Muscle of arm (tissue), 14 donors: ENCODE measurements around the gene CD79A. TPM values are rescaled to one million over a fixed set of nuclear protein-coding genes. Genes with fewer than 3 reads are reported as not detected.

Experiments used
- DNase-seq: peaks from one replicate; pipeline ENCODE4 v3.0.0-alpha.2; 2013
- long read RNA-seq, 11 donors: transcript quantifications; one replicate each; lab custom pipeline, GENCODE V29; 2026
- polyA plus RNA-seq, 12 donors: library from polyadenylated mRNA; unstranded; fragments of 120-200 nt; gene quantifications; one replicate each; pipeline ENCODE4 v1.2.1, GENCODE V29; 2013; ENCODE audit not compliant: insufficient read length in 12 of 12

The CD79A gene
- polyA plus RNA-seq, result 1 to 10 TPM in 1 of 12 donors, under 1 TPM in 9, not detected in 2; 0.48 to 9.8 (median 0.73) TPM
- long read RNA-seq, donor 1, result 0 reads
- long read RNA-seq, donor 2, result 0 reads
- long read RNA-seq, donor 3, result 0 reads
- long read RNA-seq, donor 4, result 0 reads
- long read RNA-seq, donor 5, result 0 reads
- long read RNA-seq, donor 6, result 0 reads
- long read RNA-seq, donor 7, partial matches to known transcripts, result 0 of 1 reads
- long read RNA-seq, donor 7, other reads (novel, unspliced or antisense), result 0 of 1 reads
- long read RNA-seq, donor 8, result 0 reads
- long read RNA-seq, donor 9, partial matches to known transcripts, result 0 of 1 reads
- long read RNA-seq, donor 9, other reads (novel, unspliced or antisense), result 0 of 1 reads
- long read RNA-seq, donor 10, result 0 reads
- long read RNA-seq, donor 11, result 0 reads

- no peak for DNase-seq
Measured at GRCh38 chr19:41876847-41877832, at the start of gene CD79A. CD79A (plus strand) TSS chr19:41877279; CDS start chr19:41877305, 26 bp downstream.

- DNase-seq, result no peak
Measured at GRCh38 chr19:41837981-41838708, 38.9 kb upstream of the CD79A start.

DNA sequence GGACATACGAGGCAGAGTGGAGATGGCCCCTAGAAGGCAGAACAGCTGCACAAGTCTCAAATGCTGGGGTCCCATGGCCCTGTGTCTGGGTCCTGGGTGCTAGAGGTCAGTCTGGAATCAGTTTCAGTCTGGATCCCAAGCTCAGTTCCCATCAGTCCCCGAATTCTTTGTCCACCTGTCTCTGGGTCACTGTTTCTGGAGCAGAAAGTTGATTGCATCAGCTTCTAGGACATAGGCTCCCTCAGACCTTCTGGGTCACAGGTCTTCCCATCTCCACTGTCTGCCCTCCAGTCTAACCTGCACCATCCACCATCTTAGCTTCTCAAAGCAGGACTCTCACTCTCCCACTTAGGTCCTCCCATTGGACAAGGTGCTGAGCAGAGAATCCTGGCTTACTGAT lies 37.9 kb upstream of the CD79A start:
- DNase-seq, result no peak

GRCh38 chr19:41843371-41843770 lies 33.7 kb upstream of the CD79A start:
- no peak for DNase-seq

- DNase-seq, result no peak
Measured at GRCh38 chr19:41844601-41845000, 32.5 kb upstream of the CD79A start, which contains the start of gene LYPD4. LYPD4 (minus strand) TSS chr19:41844683; CDS start chr19:41839285, 5,398 bp downstream.

- DNase-seq, result no peak
Measured at GRCh38 chr19:41845001-41845050, 32.3 kb upstream of the CD79A start, which contains the start of gene DMRTC2. DMRTC2 (plus strand) TSS chr19:41845042; CDS start chr19:41847429, 2,387 bp downstream.

DNA sequence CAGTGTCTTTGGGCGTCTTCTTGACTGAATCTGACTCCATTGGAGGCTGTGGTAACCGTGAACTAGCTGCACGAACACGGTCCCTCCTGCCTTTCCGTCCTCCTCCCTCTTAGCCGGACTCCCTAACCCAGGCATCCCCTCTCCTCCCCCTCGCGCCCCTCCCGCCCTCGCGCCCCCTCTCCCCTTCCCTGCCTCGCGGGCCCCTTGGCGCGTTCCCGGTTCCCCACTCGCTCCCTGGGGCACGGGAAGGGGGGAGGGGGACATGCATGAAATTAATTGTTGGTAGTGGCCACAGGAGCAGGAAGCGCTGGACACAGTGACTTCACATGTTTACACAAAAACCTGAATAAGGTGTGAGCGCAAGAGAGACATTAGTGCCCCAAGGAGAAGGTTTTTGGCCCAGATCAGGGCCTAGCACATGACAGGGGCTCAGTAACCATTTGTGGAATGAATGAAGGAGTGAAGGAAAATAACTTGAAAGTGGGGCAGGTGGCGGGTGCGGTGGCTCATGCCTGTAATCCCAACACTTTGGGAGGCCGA lies 32.0 kb upstream of the CD79A start:
- DNase-seq, result no peak

DNA sequence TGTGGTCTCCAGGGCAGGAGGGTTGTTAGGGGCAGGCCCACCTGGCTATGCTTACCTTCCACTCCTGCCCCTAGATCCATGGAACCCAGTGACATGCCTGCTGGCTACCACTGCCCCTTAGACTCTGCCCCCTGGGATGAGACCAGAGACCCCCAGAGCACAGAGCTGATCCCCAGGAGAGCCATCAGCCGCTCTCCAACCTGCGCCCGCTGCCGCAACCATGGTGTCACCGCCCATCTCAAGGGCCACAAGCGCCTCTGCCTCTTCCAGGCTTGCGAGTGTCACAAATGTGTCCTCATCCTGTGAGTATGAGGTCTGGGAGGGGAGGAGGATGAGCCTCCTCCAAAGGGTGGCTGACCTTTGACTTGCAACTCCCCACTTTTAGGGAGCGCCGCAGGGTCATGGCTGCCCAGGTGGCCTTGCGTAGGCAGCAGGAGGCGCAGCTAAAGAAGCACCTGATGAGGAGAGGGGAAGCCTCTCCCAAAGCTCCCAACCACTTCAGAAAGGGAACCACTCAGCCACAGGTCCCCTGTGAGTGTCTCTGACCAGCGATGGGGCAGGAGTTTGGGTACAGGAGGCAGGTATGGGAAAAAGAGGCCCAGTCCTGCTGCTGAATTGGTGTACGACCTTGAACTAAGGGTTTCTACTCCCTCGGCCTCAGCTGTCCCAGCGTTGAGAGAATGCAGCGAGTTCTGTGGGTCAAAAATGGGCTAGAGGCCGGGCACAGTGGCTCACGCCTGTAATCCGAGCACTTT lies 29.6 kb upstream of the CD79A start:
- DNase-seq, result no peak

GRCh38 chr19:41848666-41849065 lies 28.4 kb upstream of the CD79A start:
- no peak for DNase-seq

GRCh38 chr19:41849067-41849466 lies 28.0 kb upstream of the CD79A start:
- no peak for DNase-seq

DNA sequence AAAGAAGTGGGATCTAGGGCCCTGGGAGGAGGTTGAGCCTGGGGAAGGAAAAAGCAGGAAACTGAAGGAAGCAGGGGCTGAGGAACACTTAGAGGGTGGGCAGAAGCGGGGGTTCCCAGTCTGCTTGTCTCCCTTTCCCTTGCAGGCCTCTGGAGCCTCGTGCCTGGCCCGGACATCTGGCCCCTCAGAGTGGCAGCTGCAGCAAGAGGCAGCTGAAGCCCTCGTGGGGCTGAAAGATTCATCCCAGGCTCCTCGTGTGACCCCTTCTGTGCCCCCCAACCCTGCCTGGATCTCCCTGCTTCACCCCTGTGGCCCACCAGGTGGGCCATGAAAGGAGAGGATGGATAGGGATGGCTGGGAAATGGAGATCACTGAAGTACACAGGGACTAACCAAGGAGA lies 26.7 kb upstream of the CD79A start:
- DNase-seq, result no peak

GRCh38 chr19:41851456-41851855 lies 25.6 kb upstream of the CD79A start:
- no peak for DNase-seq

- no peak for DNase-seq
Measured at GRCh38 chr19:41853344-41853743, 23.7 kb upstream of the CD79A start.

DNA sequence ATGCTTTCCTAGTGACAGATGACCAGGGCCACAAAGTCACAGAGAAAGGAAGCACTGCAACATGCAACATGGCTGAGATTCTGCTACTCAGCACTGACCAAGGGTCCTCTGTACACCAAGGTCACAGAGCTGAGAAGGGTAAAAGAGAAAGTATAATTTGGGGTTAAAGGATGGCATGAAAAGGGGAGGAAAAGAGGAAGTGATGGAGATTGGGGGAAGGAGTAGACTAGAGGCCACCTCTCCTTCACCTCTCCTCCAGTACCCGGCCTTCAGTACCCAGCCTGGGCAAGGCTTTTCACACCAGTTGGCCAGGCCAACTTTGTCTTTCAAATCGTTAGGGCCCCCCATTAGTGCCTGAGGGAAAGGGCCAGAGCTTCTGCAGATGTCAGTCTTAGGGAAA lies 23.3 kb upstream of the CD79A start:
- DNase-seq, result no peak

GRCh38 chr19:41859213-41859617 lies 17.9 kb upstream of the CD79A start:
- no peak for DNase-seq

GRCh38 chr19:41859618-41860418 lies 17.3 kb upstream of the CD79A start, which contains the start of gene RPS19:
RPS19 (plus strand) TSS chr19:41860255; CDS start chr19:41860775, 520 bp downstream.
- DNase-seq, result peak; percentile 100

DNA sequence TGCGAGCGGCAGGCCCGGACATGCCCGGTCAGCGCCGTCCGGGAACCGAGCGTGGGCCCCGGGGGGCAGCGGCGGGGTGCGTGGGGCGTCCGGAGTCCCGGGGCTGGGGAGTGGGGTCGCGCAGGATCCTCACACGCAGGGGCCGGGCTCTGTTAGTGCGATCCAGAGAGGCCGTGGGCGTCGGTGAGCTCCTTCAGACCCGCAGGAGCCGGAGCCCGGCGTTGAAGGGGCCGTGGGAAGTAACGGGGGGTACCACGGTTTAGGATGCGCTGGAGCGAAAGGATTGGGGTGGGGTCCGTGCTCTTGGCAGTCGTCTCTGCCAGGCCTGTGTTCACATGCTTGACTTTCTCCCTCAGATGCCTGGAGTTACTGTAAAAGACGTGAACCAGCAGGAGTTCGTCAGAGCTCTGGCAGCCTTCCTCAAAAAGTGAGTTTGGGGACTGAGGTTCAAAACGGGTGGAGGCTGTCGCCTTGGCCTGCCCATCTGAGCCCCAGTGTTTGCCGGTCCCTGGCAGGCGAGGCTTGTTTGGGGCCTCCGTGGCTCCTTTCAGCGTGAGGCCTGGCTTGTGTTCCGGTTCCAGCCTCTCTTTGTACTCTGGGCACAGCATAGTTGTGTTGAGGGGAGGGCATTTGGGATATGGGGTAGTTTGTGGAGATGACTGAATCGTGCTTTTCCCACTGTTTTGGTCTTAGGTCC lies 16.5 kb upstream of the CD79A start:
- DNase-seq, result no peak

DNA sequence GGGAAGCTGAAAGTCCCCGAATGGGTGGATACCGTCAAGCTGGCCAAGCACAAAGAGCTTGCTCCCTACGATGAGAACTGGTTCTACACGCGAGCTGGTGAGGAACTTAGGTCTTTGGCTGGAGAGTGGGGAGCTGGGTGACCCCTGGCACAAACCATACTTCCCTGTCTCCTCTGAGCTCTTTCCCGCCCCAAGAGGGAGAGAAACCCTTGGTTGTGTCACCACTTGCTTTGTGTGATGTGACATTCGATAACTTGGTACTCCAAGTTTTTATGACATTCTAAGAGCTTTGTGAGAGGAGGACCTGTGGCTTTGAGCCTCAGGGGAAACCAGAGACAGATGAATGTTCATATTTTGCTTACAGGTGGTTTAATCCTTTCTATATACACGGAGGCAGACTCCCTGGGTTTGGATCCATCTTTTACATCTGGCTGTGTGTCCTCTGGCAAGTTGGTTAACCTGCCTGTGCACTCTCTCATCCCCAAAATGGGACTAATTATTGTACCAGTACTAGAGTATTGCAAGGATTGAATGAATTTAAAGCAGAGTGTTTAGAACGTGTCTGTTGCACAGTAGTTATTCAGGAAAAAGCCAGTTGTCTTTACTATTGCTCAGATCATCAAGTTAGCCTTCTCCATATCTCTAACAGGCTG lies 15.8 kb upstream of the CD79A start:
- no peak for DNase-seq

DNA sequence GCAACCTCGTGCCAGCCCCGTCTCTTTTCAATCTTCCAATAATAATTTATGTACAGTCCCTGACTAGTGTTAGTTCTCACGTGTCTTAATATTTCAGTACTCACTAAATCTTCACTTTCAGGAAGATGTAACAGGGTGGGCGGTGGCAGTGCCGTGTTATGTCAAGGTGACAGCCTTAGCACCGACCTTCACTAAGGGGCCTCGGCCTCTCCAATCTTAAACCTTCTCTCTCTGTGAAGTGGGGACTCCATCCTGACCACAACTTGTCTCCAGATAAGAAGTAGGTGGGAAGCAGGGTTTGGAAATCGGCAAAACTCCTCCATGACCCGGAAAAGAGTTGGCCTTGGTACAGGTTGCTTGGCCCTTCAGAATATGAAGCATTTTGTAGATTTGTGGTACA lies 15.2 kb upstream of the CD79A start:
- DNase-seq, result no peak
